HG03571 (cell line): Measurements from ENCODE around the gene DCAF17.
"Not testable (repeated sequence)": the region's sequence is repeated elsewhere in the genome, so short reads cannot be mapped to it uniquely, and the experiment has no call there.

ENCODE experiments used
- ATAC-seq: cut with Tn5 transposase; IDR thresholded peaks from one replicate; pipeline ENCODE4 v1.9.1; 2021; ENCODE audit not compliant: unreplicated experiment

DCAF17 gene

GRCh38 chr2:171512683-171513195 lies 78.7 kb downstream of the DCAF17 start:
- ATAC-seq, result no peak

GRCh38 chr2:171513719-171514160 lies 79.7 kb downstream of the DCAF17 start:
- ATAC-seq, result no peak

- no peak for ATAC-seq
Measured at GRCh38 chr2:171514908-171515582, 81.0 kb downstream of the DCAF17 start.

- ATAC-seq, result no peak
Measured at GRCh38 chr2:171515672-171516298, 81.8 kb downstream of the DCAF17 start.

- no peak for ATAC-seq
Measured at GRCh38 chr2:171516793-171517192, 82.8 kb downstream of the DCAF17 start.

- ATAC-seq, result no peak
Measured at GRCh38 chr2:171520471-171520870, 86.4 kb downstream of the DCAF17 start.

- ATAC-seq, result no peak
Measured at GRCh38 chr2:171521361-171522051, 87.5 kb downstream of the DCAF17 start.

- no peak for ATAC-seq
Measured at GRCh38 chr2:171522052-171522787, 88.2 kb downstream of the DCAF17 start, which contains the start of gene CYBRD1. Gene CYBRD1, plus strand, starts transcription at chr2:171522474. Its CDS starts 72 bp downstream, at chr2:171522546.

GRCh38 chr2:171522788-171523087 lies 88.7 kb downstream of the DCAF17 start:
- no peak for ATAC-seq

- no peak for ATAC-seq
Measured at GRCh38 chr2:171523088-171524017, 89.3 kb downstream of the DCAF17 start.

- no peak for ATAC-seq
Measured at GRCh38 chr2:171524018-171524401, 90.0 kb downstream of the DCAF17 start.

GRCh38 chr2:171529914-171530313 lies 95.9 kb downstream of the DCAF17 start:
- no peak for ATAC-seq

GRCh38 chr2:171530378-171530777 lies 96.4 kb downstream of the DCAF17 start:
- ATAC-seq, result no peak

GRCh38 chr2:171530859-171531258 lies 96.8 kb downstream of the DCAF17 start:
- ATAC-seq, result not testable (repeated sequence)

- no peak for ATAC-seq
Measured at GRCh38 chr2:171531291-171531690, 97.3 kb downstream of the DCAF17 start.

GRCh38 chr2:171531836-171532450 lies 97.9 kb downstream of the DCAF17 start:
- no peak for ATAC-seq

GRCh38 chr2:171533331-171533730 lies 99.3 kb downstream of the DCAF17 start:
- no peak for ATAC-seq
